Ovary (tissue), 9 donors: ENCODE results near the gene ZFPL1. TPM values are rescaled to one million over a fixed set of nuclear protein-coding genes. Genes with fewer than 3 reads are reported as not detected.

Source experiments
- DNase-seq, 5 donors: peaks; one replicate each; pipeline ENCODE4 v3.0.0-alpha.2; 2019 to 2020
- H3K27ac ChIP-seq, 2 donors: fragments of 200-600 bp; one replicate each; pipeline versions ENCODE4 v1.5.1 to v1.8.0; 2019 to 2022
- H3K27me3 ChIP-seq: fragments of 200-600 bp; one replicate; pipeline ENCODE4 v1.8.0; 2022
- H3K36me3 ChIP-seq: fragments of 200-600 bp; sonication (generic); one replicate; pipeline ENCODE4 v1.5.1; 2019
- H3K4me1 ChIP-seq: one replicate; pipeline ENCODE4 v1.8.1; 2013; ENCODE audit warnings: mild to moderate bottlenecking, moderate library complexity; ENCODE audit not compliant: insufficient read depth
- H3K4me3 ChIP-seq: fragments of 200-600 bp; sonication (generic); one replicate; pipeline ENCODE4 v1.5.1; 2017
- H3K9me3 ChIP-seq, 2 donors: fragments of 200-600 bp in 1 of 2; sonication (generic) in 1 of 2; one replicate each; pipeline versions ENCODE4 v1.5.1 to v1.8.1; 2013 to 2019; ENCODE audit warnings: mild to moderate bottlenecking in 1 of 2, moderate library complexity in 1 of 2
- CTCF ChIP-seq, 3 donors: fragments of 450-650 bp in 2 of 3; fragments of 200-600 bp in 1 of 3; IDR thresholded peaks; one replicate each; pipeline versions ENCODE4 v1.5.1 to v1.8.0; 2016 to 2022; ENCODE audit warnings: antibody characterized with exemption in 3 of 3, mild to moderate bottlenecking in 1 of 3
- EP300 ChIP-seq: sonication (generic); formaldehyde crosslinking; IDR thresholded peaks from one replicate; pipeline ENCODE4 v1.6.1; 2017; ENCODE audit warnings: antibody characterized with exemption
- POLR2A ChIP-seq: fragments of 450-650 bp; IDR thresholded peaks from one replicate; pipeline ENCODE4 v1.6.1; 2017; ENCODE audit warnings: antibody characterized with exemption, mild to moderate bottlenecking, moderate library complexity
- WGBS, 3 donors: extraction: QIAGEN DNeasy Blood & Tissue Kit in 1 of 3; methylation state at CpG; one replicate each; pipeline versions ENCODE4 v1.1.5 to v1.1.7; 2013 to 2017; 5-methylcytosine and 5-hydroxymethylcytosine counted together
- intact Hi-C, 4 donors: fragments of 100-400 bp; cut with DNase I; formaldehyde crosslinking; loops; one replicate each; pipeline versions ENCODE4 v1.11.0 to v1.15.1; 2022 to 2023
- polyA plus RNA-seq, 2 donors: library from polyadenylated mRNA; stranded (reverse); fragments of 200-250 nt in 1 of 2; fragments of 350-450 nt in 1 of 2; fragmentation: Illumina TruSeq in 1 of 2; extraction: RNeasy Lipid Tissue Mini Kit (QIAGEN cat#74804) in 1 of 2; gene quantifications; one replicate each; pipeline ENCODE4 v1.2.3, GENCODE V29; 2013 to 2014
- total RNA-seq, 7 donors: library from RNA; depleted of rRNA in 2 of 7; stranded (reverse); fragments of >200 nt in 2 of 7; fragmentation: NEBNext Ultra II Directional in 3 of 7; extraction: Animal tissue kit (Norgen Biotek cat#: 25700) in 3 of 7; gene quantifications; one replicate each; pipeline versions ENCODE4 v1.1.0 to v1.2.4, GENCODE V29; 2016 to 2023
- donor health status: DM: no; HTN: no; CAD: no; lungs with moderate emphysema.
- donor health status: DM: no; HTN: no; CAD: no.
- donor health status: Bipolar disorder and iron deficiency.
- donor health status: DM: yes; HTN: yes; CAD: no.
- donor health status: DM: no; HTN: no; CAD: no.
- donor health status: DM: yes; HTN: yes; CAD: no.

Gene ZFPL1
- total and polyA plus RNA-seq, 9 donors: 11.2 to 44.8 (median 35.1) TPM

DNA sequence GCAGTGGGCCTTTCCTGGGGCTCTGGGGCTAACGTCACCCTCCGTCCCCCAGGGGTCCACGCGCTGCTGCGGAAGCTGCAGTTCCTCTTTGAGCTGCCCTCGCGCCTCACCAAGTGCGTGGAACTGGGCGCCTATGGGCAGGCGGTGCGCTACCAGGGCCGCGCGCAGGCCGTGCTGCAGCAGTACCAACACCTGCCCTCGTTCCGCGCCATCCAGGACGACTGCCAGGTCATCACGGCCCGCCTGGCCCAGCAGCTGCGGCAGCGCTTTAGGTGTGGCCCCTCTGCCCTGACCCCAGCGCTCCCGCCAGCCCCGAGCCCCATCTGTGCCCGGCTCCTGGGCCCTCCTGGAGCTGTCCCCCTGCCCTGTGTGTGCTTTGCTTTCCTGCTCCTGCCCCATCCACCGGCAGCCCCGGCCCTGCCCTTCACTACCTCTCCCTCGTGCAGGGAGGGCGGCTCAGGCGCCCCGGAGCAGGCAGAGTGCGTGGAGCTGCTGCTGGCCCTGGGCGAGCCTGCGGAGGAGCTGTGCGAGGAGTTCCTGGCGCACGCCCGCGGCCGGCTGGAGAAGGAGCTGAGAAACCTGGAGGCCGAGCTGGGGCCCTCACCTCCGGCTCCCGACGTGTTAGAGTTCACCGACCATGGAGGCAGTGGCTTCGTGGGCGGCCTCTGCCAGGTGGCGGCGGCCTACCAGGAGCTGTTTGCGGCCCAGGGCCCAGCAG lies 23.9 kb downstream of the ZFPL1 start:
- no peak overlapping the region for H3K27ac ChIP-seq
- no peaks in the 10 kb centered on the region for H3K36me3 ChIP-seq
- 87 to 94% (median 89%) methylated on average over 50 to 52 of the region's 52 CpGs for WGBS, 3 donors

DNA sequence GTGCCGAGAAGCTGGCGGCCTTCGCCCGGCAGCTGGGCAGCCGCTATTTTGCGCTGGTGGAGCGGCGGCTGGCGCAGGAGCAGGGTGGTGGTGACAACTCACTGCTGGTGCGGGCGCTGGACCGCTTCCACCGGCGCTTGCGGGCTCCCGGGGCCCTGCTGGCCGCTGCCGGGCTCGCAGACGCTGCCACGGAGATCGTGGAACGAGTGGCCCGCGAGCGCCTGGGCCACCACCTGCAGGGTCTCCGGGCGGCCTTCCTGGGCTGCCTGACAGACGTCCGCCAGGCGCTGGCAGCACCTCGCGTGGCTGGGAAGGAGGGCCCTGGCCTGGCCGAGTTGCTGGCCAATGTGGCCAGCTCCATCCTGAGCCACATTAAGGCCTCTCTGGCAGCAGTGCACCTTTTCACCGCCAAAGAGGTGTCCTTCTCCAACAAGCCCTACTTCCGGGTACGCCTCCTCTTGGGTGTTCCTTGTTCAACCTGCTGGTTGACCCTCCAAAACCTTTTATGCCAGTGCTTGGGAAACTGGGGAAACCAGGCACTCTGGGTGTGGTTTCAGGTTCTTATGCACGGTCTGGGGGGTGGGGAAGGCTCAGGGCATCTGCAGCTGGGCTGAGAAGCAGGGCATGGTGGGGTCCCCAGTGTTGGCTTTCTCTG lies 24.6 kb downstream of the ZFPL1 start:
- peak in 1 of 5 donors; percentile 42 for DNase-seq
- TF ChIP-seq EP300: no peak
- no peak for TF ChIP-seq CTCF (IDR thresholded peaks at IDR 0.05)
- no peak for TF ChIP-seq POLR2A
- intact Hi-C loops: no loop called here
- no peak overlapping the region for H3K4me3 ChIP-seq
- H3K9me3 ChIP-seq: no peaks in the 10 kb centered on the region
- peaks cover 28% of the 10 kb centered on the region for H3K4me1 ChIP-seq
- no peaks in the 10 kb centered on the region for H3K27me3 ChIP-seq
- H3K27ac ChIP-seq: no peak overlapping the region
- H3K36me3 ChIP-seq: no peaks in the 10 kb centered on the region
- 90 to 92% (median 91%) methylated on average over 32 to 38 of the region's 38 CpGs for WGBS, 3 donors

More for the DNA sequence above, 23.9 kb downstream of the ZFPL1 start:
- intact Hi-C loops: no loop called here
- Histone ChIP-seq H3K9me3 (no peaks in the 10 kb centered on the region), H3K27me3 (no peaks in the 10 kb centered on the region), H3K4me3 (no peak overlapping the region), H3K4me1 (peaks cover 24% of the 10 kb centered on the region)
- TF ChIP-seq EP300 (no peak), POLR2A (no peak), CTCF (IDR thresholded peaks at IDR 0.05) (no peak)
- DNase-seq: peak in 2 of 5 donors; percentile 43 to 51

- Histone ChIP-seq H3K4me3 (no peak overlapping the region), H3K27me3 (no peaks in the 10 kb centered on the region), H3K4me1 (peaks cover 25% of the 10 kb centered on the region), H3K27ac (no peak overlapping the region), H3K36me3 (no peaks in the 10 kb centered on the region), H3K9me3 (no peaks in the 10 kb centered on the region)
- no peak for TF ChIP-seq POLR2A
- no peak for TF ChIP-seq EP300
- TF ChIP-seq CTCF (IDR thresholded peaks at IDR 0.05): no peak
- intact Hi-C loops: loop anchor here in 2 of 4 donors (5.0 to 10.0 kb wide), 5 partner anchors 75 to 265 kb away; partner anchors contain the start of genes ARL2 (in 2 of the 2), ATG2A (in 1 of the 2), CAPN1 (in 1 of the 2) and CDC42BPG (in 1 of the 2)
- whole genome bisulfite sequencing, 3 donors: 83 to 87% (median 84%) methylated on average over 31 to 36 of the region's 36 CpGs
- peak in 3 of 5 donors; percentile 52 to 57 (median 54) for DNase-seq
Observed at GRCh38 chr11:65109231-65110198, 25.5 kb downstream of the ZFPL1 start.
